GM13976 (cell line): ENCODE data around the gene C16orf86.

Source experiments
- DNase-seq: peaks from one replicate; pipeline ENCODE4 v3.0.0; 2012; ENCODE audit warnings: low spot score
- in situ Hi-C: fragments of 300-500 bp; cut with MboI; formaldehyde crosslinking; loops from one replicate; pipeline ENCODE4 v1.12.0; 2022; ENCODE audit warnings: low sequenced_read_pairs, mixed read lengths, inconsistent platforms; ENCODE audit not compliant: unreplicated experiment
- TF ChIP-seq, protein P1 (sequence below): IDR thresholded peaks from 2 replicates; pipeline ENCODE4 v1.5.1; 2012; ENCODE audit warnings: borderline replicate concordance, mild to moderate bottlenecking; ENCODE audit not compliant: insufficient read depth; ENCODE audit errors: extremely low read depth, missing control alignments, control extremely low read depth

Gene C16orf86

DNA sequence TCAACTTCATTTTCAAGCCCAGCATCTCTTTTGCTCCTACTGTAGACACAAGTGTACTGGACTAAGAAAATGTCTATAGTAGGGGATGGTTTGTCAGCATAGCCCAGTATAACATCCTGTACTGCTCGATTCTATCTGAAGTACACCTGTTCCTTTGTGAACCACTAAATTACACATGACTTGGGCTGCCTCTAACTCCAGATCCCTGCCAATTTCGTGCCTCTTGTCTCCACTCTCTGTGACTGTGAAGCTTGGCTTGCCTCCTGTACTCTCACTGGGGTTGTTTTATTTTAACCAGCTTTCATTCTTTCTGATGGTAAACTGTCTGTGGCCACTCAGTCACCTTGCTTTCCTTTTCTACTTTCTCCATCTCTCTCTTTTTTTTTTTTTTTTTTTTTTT, 28.0 kb downstream of the C16orf86 start:
- DNase-seq: no peak
- TF ChIP-seq, protein P1, sequence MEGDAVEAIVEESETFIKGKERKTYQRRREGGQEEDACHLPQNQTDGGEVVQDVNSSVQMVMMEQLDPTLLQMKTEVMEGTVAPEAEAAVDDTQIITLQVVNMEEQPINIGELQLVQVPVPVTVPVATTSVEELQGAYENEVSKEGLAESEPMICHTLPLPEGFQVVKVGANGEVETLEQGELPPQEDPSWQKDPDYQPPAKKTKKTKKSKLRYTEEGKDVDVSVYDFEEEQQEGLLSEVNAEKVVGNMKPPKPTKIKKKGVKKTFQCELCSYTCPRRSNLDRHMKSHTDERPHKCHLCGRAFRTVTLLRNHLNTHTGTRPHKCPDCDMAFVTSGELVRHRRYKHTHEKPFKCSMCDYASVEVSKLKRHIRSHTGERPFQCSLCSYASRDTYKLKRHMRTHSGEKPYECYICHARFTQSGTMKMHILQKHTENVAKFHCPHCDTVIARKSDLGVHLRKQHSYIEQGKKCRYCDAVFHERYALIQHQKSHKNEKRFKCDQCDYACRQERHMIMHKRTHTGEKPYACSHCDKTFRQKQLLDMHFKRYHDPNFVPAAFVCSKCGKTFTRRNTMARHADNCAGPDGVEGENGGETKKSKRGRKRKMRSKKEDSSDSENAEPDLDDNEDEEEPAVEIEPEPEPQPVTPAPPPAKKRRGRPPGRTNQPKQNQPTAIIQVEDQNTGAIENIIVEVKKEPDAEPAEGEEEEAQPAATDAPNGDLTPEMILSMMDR: no peak
- in situ Hi-C loops: loop anchor here (25.0 kb wide), 1 partner anchor 343 kb away; no protein-coding TSS in a partner anchor

DNA sequence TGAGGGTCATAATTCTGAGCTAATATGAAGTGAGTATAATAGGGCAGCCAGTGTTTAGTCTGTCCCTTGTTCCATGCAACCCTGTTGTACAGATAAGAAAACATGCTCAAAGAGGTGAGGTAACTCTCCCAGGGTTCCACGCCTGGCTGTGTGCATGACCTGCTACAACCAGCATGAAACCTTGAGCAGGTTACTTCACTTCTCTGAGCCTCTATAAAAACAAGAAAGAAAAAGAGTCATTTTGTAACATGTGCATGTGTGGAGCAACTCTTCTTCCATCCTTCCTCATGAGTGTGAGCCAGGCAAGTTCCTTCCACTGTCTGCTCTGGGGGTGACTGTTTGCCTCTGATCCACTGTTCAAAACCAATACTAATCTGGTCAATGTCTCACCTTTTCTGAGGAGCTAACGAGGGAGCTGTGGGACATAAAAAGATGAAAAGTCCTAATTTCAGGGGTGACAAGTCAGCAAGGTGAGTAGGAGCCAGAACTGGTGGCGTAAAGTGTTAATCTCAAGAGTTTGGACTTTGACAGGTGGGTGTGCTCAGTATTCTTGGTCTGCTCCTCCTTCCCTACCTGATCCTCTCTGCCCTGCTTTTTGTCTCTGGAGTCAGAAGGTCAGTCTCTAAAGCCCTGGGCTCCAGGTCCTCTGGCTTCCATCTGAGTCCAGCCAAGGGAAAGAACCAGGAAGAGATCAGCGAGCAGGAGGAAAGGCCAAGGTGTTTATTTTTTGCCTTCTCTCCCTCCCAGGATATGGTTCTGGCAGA, 31.0 kb downstream of the C16orf86 start:
- TF ChIP-seq, protein P1: no peak
- DNase-seq: no peak
- in situ Hi-C loops: loop anchor here (25.0 kb wide), 1 partner anchor 340 kb away; no protein-coding TSS in a partner anchor

GRCh38 chr16:67699265-67699664, 32.7 kb downstream of the C16orf86 start:
- TF ChIP-seq, protein P1: no peak
- in situ Hi-C loops: loop anchor here (25.0 kb wide), 1 partner anchor 338 kb away; no protein-coding TSS in a partner anchor
- DNase-seq: no peak

DNA sequence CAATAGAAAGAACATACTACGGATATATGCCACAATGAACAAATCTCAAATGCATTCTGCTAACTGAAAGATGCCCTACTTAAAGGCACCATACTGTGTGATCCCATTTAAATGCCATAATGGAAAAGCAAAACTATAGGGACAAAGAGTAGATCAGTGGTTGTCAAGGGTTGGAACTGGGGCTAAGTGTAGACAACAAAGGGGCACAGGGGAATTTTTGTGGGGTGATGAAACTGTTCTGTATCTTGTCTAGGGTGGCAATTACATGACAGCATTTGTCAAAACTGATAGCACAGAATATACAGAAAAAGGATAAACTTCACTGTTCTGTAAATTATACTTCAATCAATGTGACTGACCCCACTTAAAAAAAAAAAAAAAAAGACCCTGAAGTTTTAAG, 34.8 kb downstream of the C16orf86 start:
- TF ChIP-seq, protein P1: no peak

GRCh38 chr16:67702130-67702529, 35.5 kb downstream of the C16orf86 start:
- no peak for DNase-seq
- TF ChIP-seq, protein P1: no peak
- in situ Hi-C loops: no loop called here

More for the DNA sequence above, 34.8 kb downstream of the C16orf86 start:
- in situ Hi-C loops: no loop called here
- no peak for DNase-seq

GRCh38 chr16:67703626-67704025, 37.0 kb downstream of the C16orf86 start:
- TF ChIP-seq, protein P1: no peak
- DNase-seq: no peak
- in situ Hi-C loops: no loop called here
